UCSD-AML1 (cell line): Measurements from ENCODE around the gene FAM124B.

ENCODE experiments used
- DNase-seq: peaks from one replicate; lab custom pipeline; 2025; ENCODE audit not compliant: unreplicated experiment; lab: John Stamatoyannopoulos, UW

FAM124B gene

GRCh38 chr2:224401641-224402342 is at the start of gene FAM124B:
Gene FAM124B, minus strand, starts transcription at chr2:224402107. Its CDS starts 339 bp downstream, at chr2:224401768.
- DNase-seq: peak; percentile 82

GRCh38 chr2:224449212-224450147 is 47.6 kb upstream of the FAM124B start:
- no peak for DNase-seq

- no peak for DNase-seq
Observed at GRCh38 chr2:224448236-224448635, 46.3 kb upstream of the FAM124B start.

GRCh38 chr2:224444783-224445182 is 42.9 kb upstream of the FAM124B start:
- DNase-seq: no peak

GRCh38 chr2:224444021-224444420 is 42.1 kb upstream of the FAM124B start:
- no peak for DNase-seq

- DNase-seq: no peak
Observed at GRCh38 chr2:224442071-224442967, 40.4 kb upstream of the FAM124B start.

GRCh38 chr2:224440988-224441387 is 39.1 kb upstream of the FAM124B start:
- no peak for DNase-seq

GRCh38 chr2:224438726-224439125 is 36.8 kb upstream of the FAM124B start:
- no peak for DNase-seq

- DNase-seq: no peak
Observed at GRCh38 chr2:224436634-224437033, 34.7 kb upstream of the FAM124B start.

GRCh38 chr2:224434618-224435017 is 32.7 kb upstream of the FAM124B start:
- DNase-seq: no peak

- DNase-seq: no peak
Observed at GRCh38 chr2:224433442-224433841, 31.5 kb upstream of the FAM124B start.

GRCh38 chr2:224432003-224432579 is 30.2 kb upstream of the FAM124B start:
- no peak for DNase-seq

- DNase-seq: peak; percentile 46
Observed at GRCh38 chr2:224429441-224429810, 27.5 kb upstream of the FAM124B start.

- DNase-seq: no peak
Observed at GRCh38 chr2:224428787-224429440, 27.0 kb upstream of the FAM124B start.

- no peak for DNase-seq
Observed at GRCh38 chr2:224427471-224427870, 25.6 kb upstream of the FAM124B start.

- DNase-seq: no peak
Observed at GRCh38 chr2:224426656-224427055, 24.7 kb upstream of the FAM124B start.

GRCh38 chr2:224421065-224421464 is 19.2 kb upstream of the FAM124B start:
- DNase-seq: no peak

- no peak for DNase-seq
Observed at GRCh38 chr2:224417947-224418346, 16.0 kb upstream of the FAM124B start.

- DNase-seq: no peak
Observed at GRCh38 chr2:224417361-224417729, 15.4 kb upstream of the FAM124B start.

GRCh38 chr2:224416656-224417360 is 14.9 kb upstream of the FAM124B start:
- no peak for DNase-seq
